Measurements from ENCODE around the gene NOPCHAP1. TPM values are rescaled to one million over a fixed set of nuclear protein-coding genes. Genes with fewer than 3 reads are reported as not detected.
"Not testable (repeated sequence)": the region's sequence is repeated elsewhere in the genome, so short reads cannot be mapped to it uniquely, and the experiment has no call there.

The NOPCHAP1 gene
- total RNA-seq, 4 donors from 2014 or later, result 2.5 to 5.0 (median 3.3) TPM

GRCh38 chr12:104976703-104977102, 9.4 kb upstream of the NOPCHAP1 start:
- TF ChIP-seq CTCF (IDR thresholded peaks at IDR 0.05 in 4 of 5, conservative IDR thresholded peaks at IDR 0.05 in 1 of 5), result no peak

GRCh38 chr12:104977688-104978087, 8.4 kb upstream of the NOPCHAP1 start:
- H3K36me3 ChIP-seq; ATAC-seq; H3K27ac ChIP-seq; H3K4me1 ChIP-seq; H3K4me3 ChIP-seq; H3K27me3 ChIP-seq; DNase-seq; intact Hi-C loops (cut with DNase I; ENCODE audit: low total_unique reads); in situ Hi-C loops (cut with MboI; ENCODE audit: low sequenced_read_pairs in 4 of 4); H3K9me3 ChIP-seq: not testable (repeated sequence)

More at GRCh38 chr12:104976703-104977102, 9.4 kb upstream of the NOPCHAP1 start:
- ATAC-seq (no peak), DNase-seq (no peak)
- H3K4me1 ChIP-seq, result no peaks in the 10 kb centered on the region
- in situ Hi-C loops (cut with MboI; ENCODE audit: low sequenced_read_pairs in 4 of 4), result no loop called here
- no peaks in the 10 kb centered on the region for H3K27me3 ChIP-seq
- H3K27ac ChIP-seq, result no peak overlapping the region
- H3K36me3 ChIP-seq, result no peaks in the 10 kb centered on the region
- intact Hi-C loops (cut with DNase I; ENCODE audit: low total_unique reads), result no loop called here
- no peaks in the 10 kb centered on the region for H3K9me3 ChIP-seq
- H3K4me3 ChIP-seq, result no peak overlapping the region

DNA sequence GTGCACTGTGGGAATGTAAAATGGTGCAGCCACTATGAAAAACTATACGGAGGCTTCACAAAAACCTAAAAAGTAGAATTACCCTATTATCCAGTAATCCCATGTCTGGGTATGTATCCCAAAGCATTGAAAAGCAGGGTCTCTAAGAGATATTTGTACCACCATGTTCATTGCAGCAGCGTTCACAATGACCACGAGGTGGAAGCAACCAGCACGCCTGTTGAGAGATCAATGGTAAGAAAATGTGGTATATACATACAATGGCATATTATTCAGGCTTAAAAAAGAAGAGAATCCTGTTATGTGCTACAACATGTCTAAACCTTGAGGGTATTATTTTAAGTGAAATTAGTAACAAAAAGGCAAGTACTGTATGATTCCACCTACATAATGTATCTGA, 910 bp upstream of the NOPCHAP1 start:
- H3K4me1 ChIP-seq, result peaks cover 11 to 16% of the 10 kb centered on the region in 2 donors
- intact Hi-C loops (cut with DNase I; ENCODE audit: low total_unique reads), result loop anchor here (5.0 kb wide), 1 partner anchor 252 kb away; the partner anchor contains the start of gene APPL2
- DNase-seq (no peak), ATAC-seq (no peak)
- H3K27me3 ChIP-seq, result no peaks in the 10 kb centered on the region
- H3K9me3 ChIP-seq, result no peaks in the 10 kb centered on the region
- in situ Hi-C loops (cut with MboI; ENCODE audit: low sequenced_read_pairs in 4 of 4), result no loop called here
- H3K4me3 ChIP-seq, result peak overlapping the region in 3 of 4 donors; percentile 74 to 97 (median 87)
- H3K36me3 ChIP-seq, result no peaks in the 10 kb centered on the region
- no peak overlapping the region for H3K27ac ChIP-seq
- TF ChIP-seq CTCF (IDR thresholded peaks at IDR 0.05 in 4 of 5, conservative IDR thresholded peaks at IDR 0.05 in 1 of 5), result no peak
- TF ChIP-seq POLR2A (IDR thresholded peaks at IDR 0.05), result no peak

DNA sequence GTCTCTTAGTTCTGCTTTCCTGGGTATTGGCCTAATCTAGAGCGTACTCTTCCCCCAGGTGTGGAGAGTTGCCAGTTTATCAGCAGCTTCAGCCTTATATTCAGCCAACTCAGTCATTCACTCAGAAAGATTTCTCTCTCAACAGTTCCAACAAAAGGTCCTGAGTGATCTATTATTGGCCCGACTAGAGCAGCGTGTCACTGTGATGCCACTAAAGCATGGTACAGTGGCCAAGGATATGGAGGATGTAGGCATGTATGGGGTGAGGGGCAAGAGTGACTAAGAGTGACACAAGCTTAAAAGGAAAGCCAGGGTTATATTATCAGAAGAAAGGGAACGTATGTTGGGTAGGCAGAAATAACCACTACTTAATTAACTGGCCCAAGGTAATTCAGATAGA, 4.8 kb downstream of the NOPCHAP1 start:
- no peak for DNase-seq
- in situ Hi-C loops (cut with MboI; ENCODE audit: low sequenced_read_pairs in 4 of 4) (no loop called here), intact Hi-C loops (cut with DNase I; ENCODE audit: low total_unique reads) (no loop called here)
- no peak overlapping the region for H3K27ac ChIP-seq
- no peak for TF ChIP-seq CTCF (IDR thresholded peaks at IDR 0.05 in 4 of 5, conservative IDR thresholded peaks at IDR 0.05 in 1 of 5)
- no peak for TF ChIP-seq POLR2A (IDR thresholded peaks at IDR 0.05)
- H3K9me3 ChIP-seq, result no peaks in the 10 kb centered on the region
- ATAC-seq, result no peak
- no peak overlapping the region for H3K4me3 ChIP-seq
- H3K4me1 ChIP-seq, result peaks cover 11 to 13% of the 10 kb centered on the region in 2 donors
- no peaks in the 10 kb centered on the region for H3K27me3 ChIP-seq
- H3K36me3 ChIP-seq, result peaks cover 0 to 30% of the 10 kb centered on the region in 2 donors

DNA sequence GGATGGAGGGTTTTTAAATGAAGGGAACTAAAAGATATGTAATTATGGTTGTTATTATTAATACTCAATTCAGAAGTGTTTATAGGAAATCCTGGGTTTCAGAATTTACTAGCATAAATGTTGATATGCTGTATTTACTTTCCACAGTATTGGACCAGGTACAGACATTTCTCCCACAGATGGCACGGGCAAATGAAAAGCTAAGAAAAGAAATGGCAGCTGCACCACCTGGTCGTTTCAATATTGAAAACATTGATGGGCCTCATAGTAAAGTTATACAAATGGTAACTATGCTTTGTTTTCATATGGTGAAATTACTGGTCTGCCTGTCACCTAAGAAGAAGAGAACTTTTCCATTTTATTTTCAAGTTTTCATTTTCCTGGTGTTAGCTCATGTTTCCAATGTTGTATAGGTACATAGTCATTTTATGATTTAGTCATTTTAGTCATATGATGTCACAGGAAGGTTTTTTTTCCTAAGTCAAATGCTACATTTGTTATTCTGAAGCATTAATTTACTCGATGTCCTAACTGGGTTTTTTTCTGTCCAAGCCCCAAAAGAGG, 5.5 kb downstream of the NOPCHAP1 start:
- H3K27ac ChIP-seq, result no peak overlapping the region
- H3K36me3 ChIP-seq, result peaks cover 0 to 37% of the 10 kb centered on the region in 2 donors
- H3K4me3 ChIP-seq, result no peak overlapping the region
- TF ChIP-seq CTCF (IDR thresholded peaks at IDR 0.05 in 4 of 5, conservative IDR thresholded peaks at IDR 0.05 in 1 of 5) (no peak), POLR2A (IDR thresholded peaks at IDR 0.05) (no peak)
- peaks cover 9 to 12% of the 10 kb centered on the region in 2 donors for H3K4me1 ChIP-seq
- no peaks in the 10 kb centered on the region for H3K9me3 ChIP-seq
- intact Hi-C loops (cut with DNase I; ENCODE audit: low total_unique reads), result no loop called here
- DNase-seq (no peak), ATAC-seq (no peak)
- in situ Hi-C loops (cut with MboI; ENCODE audit: low sequenced_read_pairs in 4 of 4), result no loop called here
- no peaks in the 10 kb centered on the region for H3K27me3 ChIP-seq
